IPS DF 6.9 (cell line): Measurements from ENCODE around the gene SRSF2.
"Not testable (repeated sequence)": the region's sequence is repeated elsewhere in the genome, so short reads cannot be mapped to it uniquely, and the experiment has no call there.

Experiments
- DNase-seq: peaks from one replicate; pipeline ENCODE4 v3.0.0-alpha.2; 2013; ENCODE audit warnings: low read depth, low spot score
- H3K27ac ChIP-seq: one replicate; pipeline ENCODE4 v1.5.1; 2013; ENCODE audit warnings: low read length, control low read depth
- H3K27me3 ChIP-seq: 2 replicates; pipeline ENCODE4 v1.6.1; 2013; ENCODE audit warnings: mild to moderate bottlenecking, low read length; ENCODE audit not compliant: control insufficient read depth, insufficient read depth
- H3K36me3 ChIP-seq: 2 replicates; pipeline ENCODE4 v1.6.1; 2013; ENCODE audit warnings: low read length; ENCODE audit not compliant: control insufficient read depth, insufficient read depth
- H3K4me1 ChIP-seq: 2 replicates; pipeline ENCODE4 v1.6.1; 2013; ENCODE audit warnings: low read length; ENCODE audit not compliant: control insufficient read depth, insufficient read depth
- H3K4me3 ChIP-seq: 2 replicates; pipeline ENCODE4 v1.5.1; 2013; ENCODE audit warnings: mild to moderate bottlenecking, low read length
- H3K9me3 ChIP-seq: 2 replicates; pipeline ENCODE4 v1.6.1; 2013; ENCODE audit warnings: low read length, inconsistent platforms; ENCODE audit not compliant: control insufficient read depth, insufficient read depth
- WGBS: extraction: QIAGEN DNeasy Blood & Tissue Kit; methylation state at CpG from one replicate; pipeline ENCODE4 v1.1.7; 2013; ENCODE audit warnings: mixed read lengths, missing lambda C conversion rate; ENCODE audit not compliant: insufficient read length, insufficient coverage; 5-methylcytosine and 5-hydroxymethylcytosine counted together

SRSF2 gene

GRCh38 chr17:76720211-76720610 lies 16.9 kb downstream of the SRSF2 start:
- H3K27me3 ChIP-seq, result no peaks in the 10 kb centered on the region
- no CpG with 5 or more reads among the region's 9 CpGs for WGBS
- H3K4me1 ChIP-seq, result no peaks in the 10 kb centered on the region
- no peak overlapping the region for H3K27ac ChIP-seq
- no peaks in the 10 kb centered on the region for H3K9me3 ChIP-seq
- DNase-seq, result no peak
- H3K4me3 ChIP-seq, result no peak overlapping the region
- peaks cover 44% of the 10 kb centered on the region; the same call in 1 of the 2 replicates for H3K36me3 ChIP-seq

DNA sequence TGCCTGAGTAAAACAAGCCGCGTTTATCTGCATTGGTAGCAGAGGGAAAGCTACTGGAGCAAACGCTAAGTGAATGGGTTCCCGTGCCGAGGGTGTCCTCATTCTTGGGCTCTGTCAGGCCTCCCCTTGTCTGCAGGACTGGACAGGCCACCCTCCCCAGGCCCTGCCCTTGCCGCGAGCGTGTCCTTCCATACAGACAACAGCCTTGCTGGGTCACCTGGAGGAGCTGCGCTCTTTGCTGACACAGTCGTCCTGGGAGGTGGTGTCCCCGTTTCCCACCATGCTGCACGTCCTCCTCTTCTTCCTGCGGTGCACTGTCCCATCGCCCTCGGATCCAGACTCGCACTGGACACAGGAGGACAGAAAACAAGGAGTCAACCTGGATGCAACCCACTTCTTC lies 18.6 kb downstream of the SRSF2 start:
- Histone ChIP-seq H3K27ac (no peak overlapping the region), H3K9me3 (no peaks in the 10 kb centered on the region), H3K27me3 (no peaks in the 10 kb centered on the region), H3K4me1 (no peaks in the 10 kb centered on the region), H3K36me3 (peaks cover 42% of the 10 kb centered on the region; the same call in 1 of the 2 replicates), H3K4me3 (no peak overlapping the region)
- no CpG with 5 or more reads among the region's 16 CpGs for WGBS
- no peak for DNase-seq

DNA sequence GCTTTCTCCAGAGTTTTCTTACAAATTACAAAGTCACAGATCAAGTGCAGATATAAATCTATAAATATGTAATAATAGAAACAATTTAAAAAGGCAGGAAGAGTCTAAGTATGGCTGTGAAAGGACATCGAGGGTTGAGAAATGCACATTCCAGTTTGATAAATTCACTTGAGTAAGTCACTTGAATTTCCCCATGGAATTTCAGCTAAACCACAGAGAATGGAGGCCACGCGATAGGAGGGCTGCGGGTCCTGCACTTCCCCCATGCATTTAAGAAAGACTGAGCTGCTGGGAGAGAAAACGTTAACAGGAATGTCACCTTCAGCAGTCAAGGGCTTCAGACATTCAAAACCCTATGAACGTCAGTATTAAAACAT lies 20.3 kb downstream of the SRSF2 start:
- H3K27me3 ChIP-seq, result no peaks in the 10 kb centered on the region
- H3K4me3 ChIP-seq, result no peak overlapping the region
- peaks cover 37% of the 10 kb centered on the region; the same call in 1 of the 2 replicates for H3K36me3 ChIP-seq
- H3K4me1 ChIP-seq, result no peaks in the 10 kb centered on the region
- H3K27ac ChIP-seq, result no peak overlapping the region
- no CpG with 5 or more reads among the region's 6 CpGs for WGBS
- DNase-seq, result no peak
- H3K9me3 ChIP-seq, result no peaks in the 10 kb centered on the region

DNA sequence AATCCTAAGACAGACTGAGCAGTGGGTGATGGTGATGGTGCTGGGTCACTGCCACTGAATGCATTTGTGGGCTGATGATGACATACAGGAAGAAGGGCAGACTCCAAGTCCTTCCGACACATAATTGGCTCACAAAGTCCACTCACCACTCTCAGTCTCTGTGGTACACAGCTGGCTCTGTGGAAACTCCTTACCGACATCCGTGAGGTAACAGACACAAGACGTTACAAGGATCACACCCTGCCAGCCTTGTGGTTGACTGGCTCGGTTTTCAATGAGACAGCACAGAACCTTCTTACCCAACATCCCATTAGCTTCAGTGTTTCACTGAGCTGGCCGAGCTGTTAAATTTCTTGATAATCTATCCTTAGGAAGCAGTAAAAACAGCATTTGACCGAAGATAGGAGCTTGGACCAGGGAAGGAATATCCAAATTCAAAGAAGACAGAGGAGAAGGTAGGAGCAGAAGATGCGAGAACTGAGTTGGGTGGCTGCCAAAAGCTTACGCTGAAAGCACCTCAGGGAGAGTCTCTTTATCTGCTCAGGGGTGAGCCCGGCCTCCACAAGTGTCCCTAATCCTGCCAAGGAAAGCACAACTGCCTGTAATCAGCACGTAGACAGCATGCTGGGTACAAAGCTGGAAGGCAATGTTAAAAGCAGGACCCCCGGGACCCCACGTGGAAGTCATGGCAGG lies 20.8 kb downstream of the SRSF2 start:
- Histone ChIP-seq H3K27ac (no peak overlapping the region), H3K9me3 (no peaks in the 10 kb centered on the region), H3K4me1 (peaks cover 2% of the 10 kb centered on the region), H3K36me3 (peaks cover 32% of the 10 kb centered on the region; the same call in 1 of the 2 replicates), H3K27me3 (no peaks in the 10 kb centered on the region), H3K4me3 (no peak overlapping the region)
- WGBS, result no CpG with 5 or more reads among the region's 13 CpGs
- no peak for DNase-seq

DNA sequence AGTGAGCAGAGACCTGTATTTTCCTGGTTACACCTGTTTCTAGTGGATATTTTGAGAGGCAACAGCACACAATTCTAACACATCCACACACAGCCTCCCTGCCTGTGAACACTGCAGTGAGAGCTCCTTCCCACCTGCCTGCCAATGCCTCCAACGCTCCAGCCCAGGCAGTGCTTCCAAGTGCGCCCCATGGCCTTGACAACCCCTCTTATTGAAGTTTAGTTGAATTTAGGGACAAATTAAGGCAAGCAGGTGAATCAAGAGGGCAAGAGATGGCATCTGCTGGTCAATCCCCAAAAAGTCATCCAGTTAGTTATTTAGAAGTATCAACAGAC lies 21.7 kb downstream of the SRSF2 start:
- Histone ChIP-seq H3K9me3 (no peaks in the 10 kb centered on the region), H3K27ac (no peak overlapping the region), H3K36me3 (peaks cover 27% of the 10 kb centered on the region; the same call in 1 of the 2 replicates), H3K27me3 (no peaks in the 10 kb centered on the region), H3K4me1 (peaks cover 3% of the 10 kb centered on the region), H3K4me3 (no peak overlapping the region)
- DNase-seq, result no peak
- no CpG with 5 or more reads among the region's 2 CpGs for WGBS

- H3K4me1 ChIP-seq, result peaks cover 3% of the 10 kb centered on the region
- no peaks in the 10 kb centered on the region; the same call in 1 of the 2 replicates for H3K27me3 ChIP-seq
- H3K9me3 ChIP-seq, result no peaks in the 10 kb centered on the region
- no peak overlapping the region for H3K27ac ChIP-seq
- H3K4me3 ChIP-seq, result no peak overlapping the region
- no peak for DNase-seq
- H3K36me3 ChIP-seq, result peaks cover 22% of the 10 kb centered on the region; the same call in 1 of the 2 replicates
- WGBS, result no CpG with 5 or more reads among the region's 4 CpGs
These were observed 22.2 kb downstream of the SRSF2 start for GRCh38 chr17:76714822-76715495.

DNA sequence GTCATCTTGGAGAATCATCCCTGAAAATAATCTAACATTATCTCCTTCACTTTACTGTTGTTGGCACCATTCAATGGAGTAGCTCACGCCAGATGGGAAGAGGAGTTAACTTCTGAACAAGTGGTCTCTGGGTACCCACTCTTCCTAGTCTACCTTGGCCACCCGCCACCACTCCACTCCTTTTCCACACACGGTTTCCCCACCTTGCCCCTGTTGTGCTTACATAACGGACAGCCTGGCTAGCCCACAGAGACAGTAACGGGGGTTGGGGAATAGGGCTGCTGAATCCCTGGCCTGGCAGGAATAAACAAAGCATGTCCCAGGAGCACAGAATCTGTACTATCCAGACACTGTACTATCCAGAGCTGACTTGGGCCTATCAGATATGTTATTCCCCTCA lies 22.8 kb downstream of the SRSF2 start:
- peaks cover 18% of the 10 kb centered on the region; the same call in 1 of the 2 replicates for H3K36me3 ChIP-seq
- no peaks in the 10 kb centered on the region for H3K9me3 ChIP-seq
- no peak for DNase-seq
- no CpG with 5 or more reads among the region's 5 CpGs for WGBS
- peaks cover 6% of the 10 kb centered on the region; the same call in 1 of the 2 replicates for H3K27me3 ChIP-seq
- H3K4me3 ChIP-seq, result no peak overlapping the region
- H3K27ac ChIP-seq, result no peak overlapping the region
- H3K4me1 ChIP-seq, result peaks cover 6% of the 10 kb centered on the region

DNA sequence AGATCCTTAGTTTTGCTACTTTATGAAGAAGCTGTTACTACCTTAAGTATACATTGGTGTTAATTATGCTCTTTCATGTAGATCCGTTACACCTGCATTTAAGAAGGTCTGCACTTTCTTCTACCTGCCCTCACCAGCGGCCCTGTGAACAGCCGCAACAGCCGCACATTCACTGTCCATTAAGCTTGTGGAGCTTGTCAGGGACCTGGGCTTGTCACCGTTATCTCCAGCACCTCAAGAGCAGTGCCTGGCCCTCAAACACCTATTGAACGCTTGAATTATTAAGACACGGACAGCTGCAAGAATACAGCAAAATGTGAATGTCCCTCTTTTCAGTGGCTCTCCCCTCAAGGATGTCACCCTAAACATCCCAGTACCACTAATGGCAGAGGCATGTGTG lies 23.4 kb downstream of the SRSF2 start:
- H3K36me3 ChIP-seq, result peaks cover 15% of the 10 kb centered on the region; the same call in 1 of the 2 replicates
- no peak overlapping the region for H3K4me3 ChIP-seq
- peaks cover 9% of the 10 kb centered on the region for H3K4me1 ChIP-seq
- DNase-seq, result no peak
- H3K27me3 ChIP-seq, result peaks cover 6% of the 10 kb centered on the region; the same call in 1 of the 2 replicates
- WGBS, result no CpG with 5 or more reads among the region's 7 CpGs
- H3K27ac ChIP-seq, result no peak overlapping the region
- no peaks in the 10 kb centered on the region for H3K9me3 ChIP-seq

DNA sequence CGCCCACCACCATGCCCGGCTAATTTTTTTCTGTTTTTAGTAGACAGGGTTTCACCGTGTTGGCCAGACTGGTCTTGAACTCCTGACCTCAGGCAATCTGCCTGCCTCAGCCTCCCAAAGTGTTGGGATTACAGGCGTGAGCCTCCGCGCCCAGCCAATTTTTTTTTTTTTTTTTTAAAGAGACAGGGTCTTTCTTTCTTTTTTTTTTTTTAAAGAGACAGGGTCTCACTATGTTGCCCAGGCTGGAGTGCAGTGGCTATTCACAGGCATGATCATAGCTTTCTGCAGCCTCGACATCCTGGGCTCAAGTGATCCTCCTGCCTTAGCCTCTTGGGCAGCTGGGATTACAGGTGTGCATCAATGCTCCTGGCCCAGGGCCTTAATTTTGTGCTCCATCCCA lies 24.8 kb downstream of the SRSF2 start:
- H3K36me3 ChIP-seq, H3K4me3 ChIP-seq, H3K27me3 ChIP-seq, DNase-seq, H3K9me3 ChIP-seq, H3K27ac ChIP-seq: not testable (repeated sequence)
- peaks cover 10% of the 10 kb centered on the region for H3K4me1 ChIP-seq
- no CpG with 5 or more reads among the region's 7 CpGs for WGBS

GRCh38 chr17:76710863-76711611 lies 26.1 kb downstream of the SRSF2 start, which contains the start of gene MXRA7:
Gene MXRA7 (minus strand): TSS chr17:76710965. CDS start chr17:76710946, 19 bp downstream.
- peaks cover 6% of the 10 kb centered on the region; the same call in 1 of the 2 replicates for H3K27me3 ChIP-seq
- DNase-seq, result no peak
- WGBS, result no CpG with 5 or more reads among the region's 56 CpGs
- H3K4me3 ChIP-seq, result peak within 1 kb of the TSS; percentile 67
- H3K4me1 ChIP-seq, result peaks cover 10% of the 10 kb centered on the region
- H3K36me3 ChIP-seq, result 0 out of 2 replicates have a peak, but pooled peaks cover 5% of the 10 kb centered on the region
- no peak within 1 kb of the TSS for H3K27ac ChIP-seq
- H3K9me3 ChIP-seq, result no peaks in the 10 kb centered on the region
